HepG2 (cell line): Measurements from ENCODE around the gene KDM2B. TPM values are rescaled to one million over a fixed set of nuclear protein-coding genes. Genes with fewer than 3 reads are reported as not detected.

Experiments used
- AKAP8 ChIP-seq: sonication (generic); formaldehyde crosslinking; IDR thresholded peaks from 2 replicates; pipeline ENCODE4 v1.5.1; 2020; ENCODE audit warnings: mild to moderate bottlenecking, missing genetic modification reagents
- CENPBD1 ChIP-seq: sonication (generic); formaldehyde crosslinking; IDR thresholded peaks from 2 replicates; pipeline ENCODE4 v1.8.0; 2022; ENCODE audit warnings: missing genetic modification reagents, low read depth, mild to moderate bottlenecking, borderline replicate concordance
- NFE2L2 ChIP-seq: fragments of 150-350 bp; IDR thresholded peaks from 2 replicates; pipeline ENCODE4 v1.6.1; 2014; ENCODE audit warnings: low read length
- SMAD1 ChIP-seq: sonication (generic); formaldehyde crosslinking; IDR thresholded peaks from 2 replicates; pipeline ENCODE4 v1.4.0; 2020; ENCODE audit warnings: missing genetic modification reagents, low read depth, mild to moderate bottlenecking, borderline replicate concordance
- SNAPC4 ChIP-seq: sonication (generic); formaldehyde crosslinking; IDR thresholded peaks from 2 replicates; pipeline ENCODE4 v1.4.0; 2020; ENCODE audit warnings: mild to moderate bottlenecking, missing genetic modification reagents
- SPEN ChIP-seq: sonication (generic); formaldehyde crosslinking; IDR thresholded peaks from 2 replicates; pipeline ENCODE4 v1.5.1; 2020; ENCODE audit warnings: low read depth, mild to moderate bottlenecking, missing genetic modification reagents
- ZNF276 ChIP-seq: sonication (generic); formaldehyde crosslinking; IDR thresholded peaks from 2 replicates; pipeline ENCODE4 v1.4.0; 2020; ENCODE audit warnings: mild to moderate bottlenecking, low read depth, missing genetic modification reagents
- ZNF3 ChIP-seq: IDR thresholded peaks from 2 replicates; pipeline ENCODE4 v1.7.0; 2017; ENCODE audit warnings: inconsistent platforms
- ZNF33B ChIP-seq: sonication (generic); formaldehyde crosslinking; IDR thresholded peaks from 2 replicates; pipeline ENCODE4 v1.5.1; 2020; ENCODE audit warnings: mild to moderate bottlenecking, missing genetic modification reagents
- ZNF713 ChIP-seq: sonication (generic); formaldehyde crosslinking; IDR thresholded peaks from 2 replicates; pipeline ENCODE4 v1.4.0; 2020; ENCODE audit warnings: mild to moderate bottlenecking, missing genetic modification reagents
- polyA plus RNA-seq, 8 experiments: library from polyadenylated mRNA; depleted of rRNA in 3 of 8; stranded (reverse) in 7 of 8; unstranded in 1 of 8; fragments of >200 nt; fragmentation: Illumina TruSeq in 4 of 8; extraction: Trizol in 4 of 8; gene quantifications; 2 replicates each; pipeline versions ENCODE4 v1.2.1 to v1.2.3, GENCODE V29; 2011 to 2016; ENCODE audit warnings: low read depth in 4 of 8, missing spikeins in 1 of 8, mixed read lengths in 1 of 8; ENCODE audit not compliant: insufficient read depth in 1 of 8
- total RNA-seq, 5 experiments: library from RNA; depleted of rRNA; stranded (reverse); fragments of >200 nt; fragmentation: Illumina TruSeq; extraction: Trizol; gene quantifications; 2 replicates each; pipeline ENCODE4 v1.2.3, GENCODE V29; 2016; ENCODE audit warnings: low read depth in 1 of 5

KDM2B gene
- total and polyA plus RNA-seq, 2 of the 13 experiments (the other 11 are each of a cell fraction or from before 2014, with no cell fraction given) = 17.5 to 26.1 TPM

GRCh38 chr12:121451961-121452339 lies 128.9 kb downstream of the KDM2B start (continued):
- TF ChIP-seq SNAPC4 = no peak
- no peak for TF ChIP-seq ZNF33B (CRISPR knock-in tag)
- no peak for TF ChIP-seq CENPBD1 (CRISPR knock-in tag)
- no peak for TF ChIP-seq ZNF3 (CRISPR knock-in tag)
- TF ChIP-seq ZNF276 (CRISPR knock-in tag) = no peak
- TF ChIP-seq AKAP8 (CRISPR knock-in tag) = no peak
- no peak for TF ChIP-seq NFE2L2
- TF ChIP-seq SMAD1 (CRISPR knock-in tag) = no peak
- TF ChIP-seq SPEN (CRISPR knock-in tag) = no peak
- no peak for TF ChIP-seq ZNF713 (CRISPR knock-in tag)
- TF ChIP-seq, all 625 proteins: peak for 0
